ENCODE results near the gene TMEM244.

DNA sequence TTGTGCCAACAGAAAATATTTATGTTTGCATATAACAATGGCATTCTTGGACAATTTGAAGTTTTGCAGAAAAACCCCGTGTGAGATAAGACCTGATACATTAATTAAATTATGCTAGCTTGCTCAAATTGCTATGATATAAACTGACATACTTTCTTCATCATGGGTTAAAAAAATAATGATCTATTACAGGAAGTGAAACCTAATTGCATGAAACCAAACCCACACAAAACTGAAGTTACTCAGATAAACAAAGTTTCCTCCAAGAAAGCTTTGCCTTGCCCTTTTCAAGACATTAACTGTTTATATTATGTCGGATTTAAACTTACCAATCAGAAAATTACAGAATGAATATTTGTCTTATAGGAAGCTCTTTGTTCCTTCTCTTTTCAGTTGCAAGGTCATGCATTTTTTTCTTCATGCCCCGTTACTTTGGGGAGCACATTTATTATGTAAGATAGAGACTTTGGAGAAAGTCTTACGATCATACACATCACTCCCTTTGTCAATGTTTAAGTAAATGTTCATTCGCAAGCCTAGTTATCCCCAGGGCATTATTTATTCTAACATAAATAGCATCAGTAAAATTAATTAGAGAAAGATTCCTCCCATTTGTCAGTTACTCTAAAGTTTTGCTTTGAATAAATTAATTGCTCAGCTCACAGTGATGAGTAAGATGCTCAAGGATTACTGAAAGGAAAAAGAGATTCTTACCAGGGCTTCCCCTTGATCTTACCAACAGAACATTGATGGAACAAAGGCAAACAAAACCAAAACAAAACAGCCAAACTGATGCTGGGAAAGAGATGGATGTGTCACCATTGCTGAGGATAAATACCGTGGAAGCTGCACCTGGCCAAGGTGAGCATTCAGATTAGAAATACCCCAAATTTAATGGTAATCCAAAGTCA lies 14.8 kb upstream of the TMEM244 start:
- TF ChIP-seq CTCF (IDR thresholded peaks at IDR 0.05; ENCODE audit: low read depth, low read length) (no peak), EZH2phosphoT487 (IDR thresholded peaks at IDR 0.05; ENCODE audit: low read depth) (no peak)

Measured in OCI-LY3 (cell line).